Cardiac fibroblast (primary cell): Measurements from ENCODE around the gene SH3BP2.
A peak's percentile ranks its signal among the peaks of the same experiment; 100 is the strongest.

Experiments
- DNase-seq, 2 donors: peaks; one replicate each; pipeline versions ENCODE4 v3.0.0 to v3.0.0-alpha.2; 2010; ENCODE audit warnings: low read depth in 2 of 2
- H3K4me3 ChIP-seq, 2 donors: replicated peaks in 1 of 2; 1 replicate in 1 of 2; 2 replicates in 1 of 2; pipeline ENCODE4 v1.5.1; 2011; ENCODE audit warnings: low read depth in 2 of 2, low read length in 2 of 2, mild to moderate bottlenecking in 2 of 2, moderate library complexity in 1 of 2
- TF ChIP-seq, protein P1 (sequence below): IDR thresholded peaks from one replicate; pipeline ENCODE4 v1.5.1; 2011; ENCODE audit warnings: low read depth, mild to moderate bottlenecking, low read length, inconsistent platforms

The SH3BP2 gene

DNA sequence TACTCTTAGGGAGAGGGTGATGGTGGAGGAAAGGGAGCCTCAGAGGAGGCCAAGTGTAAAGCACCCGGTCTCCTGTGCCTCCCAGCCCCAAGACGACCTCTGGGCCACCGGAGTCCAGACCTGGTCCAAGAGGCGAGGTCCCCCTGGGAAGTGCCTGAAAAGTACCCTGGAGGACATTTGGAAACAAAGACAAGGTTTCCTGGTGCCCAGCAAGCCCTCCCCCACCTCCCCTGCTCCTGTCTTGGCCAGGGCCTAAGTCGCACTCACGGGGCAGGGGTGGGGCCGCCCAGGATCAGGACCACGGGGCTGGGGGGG, 532 bp upstream of the SH3BP2 start:
- DNase-seq = no peak
- TF ChIP-seq, protein P1, sequence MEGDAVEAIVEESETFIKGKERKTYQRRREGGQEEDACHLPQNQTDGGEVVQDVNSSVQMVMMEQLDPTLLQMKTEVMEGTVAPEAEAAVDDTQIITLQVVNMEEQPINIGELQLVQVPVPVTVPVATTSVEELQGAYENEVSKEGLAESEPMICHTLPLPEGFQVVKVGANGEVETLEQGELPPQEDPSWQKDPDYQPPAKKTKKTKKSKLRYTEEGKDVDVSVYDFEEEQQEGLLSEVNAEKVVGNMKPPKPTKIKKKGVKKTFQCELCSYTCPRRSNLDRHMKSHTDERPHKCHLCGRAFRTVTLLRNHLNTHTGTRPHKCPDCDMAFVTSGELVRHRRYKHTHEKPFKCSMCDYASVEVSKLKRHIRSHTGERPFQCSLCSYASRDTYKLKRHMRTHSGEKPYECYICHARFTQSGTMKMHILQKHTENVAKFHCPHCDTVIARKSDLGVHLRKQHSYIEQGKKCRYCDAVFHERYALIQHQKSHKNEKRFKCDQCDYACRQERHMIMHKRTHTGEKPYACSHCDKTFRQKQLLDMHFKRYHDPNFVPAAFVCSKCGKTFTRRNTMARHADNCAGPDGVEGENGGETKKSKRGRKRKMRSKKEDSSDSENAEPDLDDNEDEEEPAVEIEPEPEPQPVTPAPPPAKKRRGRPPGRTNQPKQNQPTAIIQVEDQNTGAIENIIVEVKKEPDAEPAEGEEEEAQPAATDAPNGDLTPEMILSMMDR = no peak
- H3K4me3 ChIP-seq = no peak overlapping the region

DNA sequence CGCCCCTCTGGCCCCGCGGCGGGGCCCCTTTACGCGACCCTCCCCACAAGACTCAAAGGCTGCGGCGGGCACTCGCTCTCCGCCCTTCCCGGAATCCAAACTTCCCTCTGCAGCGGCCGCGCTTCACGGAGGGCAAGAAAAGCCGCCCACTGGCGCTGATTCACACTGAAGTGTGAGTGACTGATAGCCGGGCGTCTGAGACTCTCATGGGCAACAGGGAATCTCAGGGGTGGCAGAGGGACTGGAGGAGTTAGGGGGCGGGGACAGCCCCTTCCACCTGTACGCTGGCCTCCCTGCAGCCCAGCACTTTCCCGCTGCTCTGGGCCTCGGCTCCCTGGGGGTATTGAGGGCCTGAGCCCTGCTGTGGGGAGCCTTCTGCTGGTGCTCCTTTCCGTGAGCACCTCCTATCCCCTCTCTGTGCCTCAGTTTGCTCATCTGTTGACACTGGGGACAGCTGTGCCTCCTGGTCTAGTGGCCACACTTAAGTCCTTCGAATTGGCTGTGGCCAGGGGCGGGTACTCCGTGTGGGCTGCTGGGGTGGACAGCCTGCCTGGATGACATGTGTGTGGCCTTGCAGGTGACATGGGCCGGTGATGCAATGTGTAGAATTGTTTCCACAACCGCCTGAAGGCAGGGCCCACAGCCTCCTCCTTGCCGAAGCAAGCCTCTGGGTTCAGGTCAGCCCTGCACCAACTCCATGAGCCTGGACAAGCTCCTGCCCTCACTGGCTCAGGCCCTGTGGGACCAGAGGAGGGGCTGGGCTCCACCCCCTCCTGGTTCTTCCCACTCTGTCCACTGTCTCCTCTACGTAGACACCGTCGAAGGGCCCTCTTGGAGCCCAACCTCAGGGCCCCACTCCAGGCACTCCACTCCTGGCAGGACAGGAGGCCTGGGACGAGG, 951 bp downstream of the SH3BP2 start:
- H3K4me3 ChIP-seq = peak overlapping the region; percentile 67 to 75
- TF ChIP-seq, protein P1 = no peak
- peak; percentile 61 to 71 for DNase-seq

DNA sequence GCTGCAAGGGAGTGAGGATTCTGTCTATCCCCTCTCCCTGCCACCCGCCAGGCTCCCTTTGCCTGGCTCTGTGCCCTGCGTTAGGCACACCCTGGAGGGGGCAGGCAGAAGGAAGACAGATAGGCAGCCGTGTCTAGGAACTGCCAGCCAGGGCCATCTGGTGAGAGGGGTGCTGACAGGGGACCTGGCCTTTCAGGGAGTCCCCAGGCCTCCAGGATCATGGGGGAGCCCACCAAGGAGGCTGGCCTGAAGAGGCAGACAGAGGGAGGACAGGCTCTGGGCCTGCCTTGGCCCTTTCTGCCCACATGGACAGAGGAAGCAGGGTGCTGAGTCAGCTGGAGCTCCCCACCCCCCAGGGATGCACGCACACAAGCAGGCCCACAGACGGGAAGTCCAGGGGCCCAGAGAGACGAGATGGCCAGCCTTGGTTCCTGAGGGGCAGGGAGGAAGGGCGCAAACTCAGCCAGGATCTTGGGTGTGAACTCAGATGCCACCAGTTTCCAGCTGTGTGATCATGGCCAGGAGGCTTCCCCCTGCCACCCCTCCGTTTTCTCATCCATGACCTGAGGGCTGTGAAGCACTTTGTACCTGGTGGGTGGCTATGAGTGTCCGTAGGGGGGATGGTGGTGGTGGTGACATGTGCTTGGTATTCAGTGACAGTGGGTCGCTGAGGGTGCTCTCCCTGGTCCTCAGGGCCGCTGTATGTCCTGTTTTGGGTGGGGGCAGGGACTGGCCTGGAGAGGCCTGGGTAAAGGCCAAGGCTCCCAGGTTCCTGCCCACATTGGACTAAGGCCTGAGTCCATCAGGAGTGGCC, 1.8 kb downstream of the SH3BP2 start:
- peak overlapping the region; percentile 67 to 75 for H3K4me3 ChIP-seq
- TF ChIP-seq, protein P1 = no peak
- DNase-seq = peak; percentile 82 to 90

DNA sequence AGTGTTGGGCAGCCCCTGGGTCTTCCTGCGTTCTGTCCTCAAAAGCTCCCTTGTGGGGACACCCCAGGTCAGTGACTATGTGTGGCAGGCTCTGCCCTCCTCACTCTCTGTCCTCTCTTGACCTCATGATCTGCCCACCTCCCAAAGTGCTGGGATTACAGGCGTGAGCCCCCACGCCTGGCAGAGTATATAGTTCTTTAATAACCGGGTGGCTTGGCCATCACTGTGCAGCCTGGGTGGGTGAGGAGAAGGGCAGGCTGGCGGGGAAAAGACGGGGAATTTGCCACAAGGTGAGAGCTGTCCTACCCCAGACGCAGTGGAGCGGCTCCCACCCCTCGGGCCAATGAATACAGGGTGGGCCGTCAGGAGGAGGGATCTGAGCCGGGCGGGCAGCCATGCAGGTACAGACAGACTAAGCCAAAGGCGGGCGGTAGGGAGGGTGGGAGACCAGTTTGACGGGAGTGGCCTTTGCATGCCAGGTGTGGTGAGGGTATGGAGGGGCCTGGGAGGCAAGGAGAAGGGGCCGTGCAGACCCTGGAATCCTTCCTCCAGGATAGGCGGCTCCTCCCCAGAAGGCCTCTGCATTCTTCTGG, 2.5 kb downstream of the SH3BP2 start:
- no peak for DNase-seq
- H3K4me3 ChIP-seq = no peak overlapping the region

DNA sequence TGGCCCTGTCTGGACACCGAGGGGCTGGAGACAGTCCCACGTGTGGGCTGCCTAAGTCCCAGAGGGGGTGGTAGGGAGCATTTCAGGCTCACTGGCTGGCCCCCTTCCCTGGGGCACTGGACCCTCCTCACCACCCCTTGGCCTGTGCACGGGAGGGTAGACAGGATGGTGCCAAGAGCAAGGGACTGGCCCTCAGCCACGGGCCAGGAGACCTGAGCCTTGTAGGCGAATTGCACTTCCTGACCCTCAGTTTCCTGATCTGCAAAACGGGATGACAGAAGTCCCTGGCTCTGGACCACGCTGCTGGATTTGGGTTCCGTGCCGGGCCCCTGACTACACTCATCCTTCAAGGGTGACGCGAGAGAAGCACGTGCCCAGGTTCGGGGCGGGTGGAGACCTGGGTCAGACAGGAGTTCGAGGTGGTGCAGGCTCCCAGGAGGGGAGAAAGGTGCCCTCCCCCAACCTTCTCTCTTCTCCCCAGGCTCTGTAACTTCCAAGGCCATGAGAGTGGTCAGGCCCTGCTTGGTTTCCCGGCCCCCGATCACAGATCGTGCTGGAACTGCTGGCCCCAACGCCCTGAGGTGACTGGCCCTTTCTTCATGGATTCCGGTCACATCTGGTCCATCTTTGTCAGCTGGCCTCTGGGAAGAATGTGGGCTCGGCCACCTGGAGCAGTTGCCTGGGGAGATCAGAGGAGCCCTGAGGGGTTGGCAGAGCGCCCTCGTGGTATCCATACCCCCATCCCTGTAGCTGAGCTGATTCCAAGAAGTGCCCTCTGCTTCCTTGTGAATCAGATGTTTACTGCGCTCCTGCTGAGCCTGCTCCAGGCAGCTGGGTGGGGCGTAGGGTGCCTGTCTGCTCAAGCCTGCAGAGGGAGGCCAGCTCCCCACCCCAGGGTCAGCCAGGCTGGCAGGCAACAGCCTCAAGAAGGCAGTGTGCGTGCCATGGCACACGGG, 3.3 kb downstream of the SH3BP2 start:
- H3K4me3 ChIP-seq = no peak overlapping the region
- DNase-seq = peak in 1 of 2 donors; percentile 46
- TF ChIP-seq, protein P1 = no peak

More for the DNA sequence above, 2.5 kb downstream of the SH3BP2 start:
- TF ChIP-seq, protein P1 = no peak
